Natural killer cell (primary cell): ENCODE measurements around the gene PER1. TPM values are rescaled to one million over a fixed set of nuclear protein-coding genes. Genes with fewer than 3 reads are reported as not detected.
A peak's percentile ranks its signal among the peaks of the same experiment; 100 is the strongest.

Source experiments
- ATAC-seq, 3 donors: fragments of 150-1000 bp in 2 of 3; fragments of 200-7000 bp in 1 of 3; cut with Tn5 transposase; 1 replicate in 1 of 3; 2 replicates in 2 of 3; pipeline ENCODE4 v1.10.0; 2021; ENCODE audit warnings: mild to moderate bottlenecking in 2 of 3, moderate library complexity in 2 of 3
- DNase-seq, 2 donors: peaks; one replicate each; pipeline versions ENCODE4 v3.0.0 to v3.0.0-alpha.2; 2013 to 2021; ENCODE audit warnings: mixed read lengths in 1 of 2
- H3K27ac ChIP-seq: one replicate; pipeline ENCODE4 v1.5.1; 2013; ENCODE audit warnings: mild to moderate bottlenecking, low read length
- H3K27me3 ChIP-seq: one replicate; pipeline ENCODE4 v1.6.1; 2013; ENCODE audit warnings: low read length; ENCODE audit not compliant: control insufficient read depth, insufficient read depth
- H3K36me3 ChIP-seq: one replicate; pipeline ENCODE4 v1.6.1; 2013; ENCODE audit warnings: low read length; ENCODE audit not compliant: control insufficient read depth, insufficient read depth
- H3K4me1 ChIP-seq: one replicate; pipeline ENCODE4 v1.6.1; 2013; ENCODE audit warnings: low read length; ENCODE audit not compliant: control insufficient read depth, insufficient read depth
- H3K4me3 ChIP-seq: one replicate; pipeline ENCODE4 v1.5.1; 2013; ENCODE audit warnings: low read length
- H3K9me3 ChIP-seq: one replicate; pipeline ENCODE4 v1.6.1; 2013; ENCODE audit warnings: low read length; ENCODE audit not compliant: control insufficient read depth, insufficient read depth
- H3K27ac Mint-ChIP-seq, 2 donors: one replicate each; pipeline ENCODE4 v1.8.0; 2022; ENCODE audit warnings: mild to moderate bottlenecking in 2 of 2, mixed read lengths in 2 of 2, moderate library complexity in 1 of 2
- H3K27me3 Mint-ChIP-seq, 2 donors: one replicate each; pipeline ENCODE4 v1.8.0; 2022; ENCODE audit warnings: low read depth in 2 of 2, mixed read lengths in 2 of 2
- H3K36me3 Mint-ChIP-seq: one replicate; pipeline ENCODE4 v1.8.0; 2022; ENCODE audit warnings: mixed read lengths
- H3K4me1 Mint-ChIP-seq, 2 donors: one replicate each; pipeline ENCODE4 v1.8.0; 2022; ENCODE audit warnings: mixed read lengths in 2 of 2
- H3K4me3 Mint-ChIP-seq: one replicate; pipeline ENCODE4 v1.8.0; 2022; ENCODE audit warnings: mild to moderate bottlenecking, moderate library complexity, mixed read lengths
- H3K9me3 Mint-ChIP-seq, 2 donors: one replicate each; pipeline ENCODE4 v1.8.0; 2022; ENCODE audit warnings: mixed read lengths in 2 of 2
- CTCF ChIP-seq: fragments of 200-600 bp; IDR thresholded peaks from one replicate; pipeline ENCODE4 v1.8.0; 2022; ENCODE audit warnings: antibody characterized with exemption
- WGBS: methylation state at CpG from one replicate; pipeline ENCODE4 v1.1.7; 2013; ENCODE audit warnings: missing lambda C conversion rate; ENCODE audit not compliant: insufficient coverage; 5-methylcytosine and 5-hydroxymethylcytosine counted together
- intact Hi-C: fragments of 100-400 bp; cut with micrococcal nuclease; formaldehyde crosslinking; loops from one replicate; pipeline ENCODE4 v1.14.2; 2022
- total RNA-seq, 4 donors: library from RNA; stranded (reverse); fragments of 120-200 nt in 1 of 4; gene quantifications; one replicate each; pipeline versions ENCODE4 v1.2.3 to v1.2.4, GENCODE V29; 2013 to 2022

Gene PER1
- total RNA-seq, 3 donors from 2014 or later (not counting 1 experiment from before 2014, with no cell fraction given): 636 to 1,422 (median 923) TPM

GRCh38 chr17:8149419-8150193 is 2.6 kb downstream of the PER1 start:
- H3K27ac Mint-ChIP-seq: no peak overlapping the region
- H3K36me3 Mint-ChIP-seq: no peaks in the 10 kb centered on the region
- Histone ChIP-seq H3K27me3 (no peaks in the 10 kb centered on the region), H3K36me3 (peaks cover 49% of the 10 kb centered on the region), H3K9me3 (no peaks in the 10 kb centered on the region), H3K27ac (no peak overlapping the region), H3K4me3 (no peak overlapping the region), H3K4me1 (peaks cover 53% of the 10 kb centered on the region)
- H3K27me3 Mint-ChIP-seq: no peaks in the 10 kb centered on the region
- DNase-seq (peak in 1 of 2 donors; percentile 11), ATAC-seq (no peak)
- no peak for TF ChIP-seq CTCF
- intact Hi-C loops: loop anchor here (10.0 kb wide), 1 partner anchor 805 kb away; no protein-coding TSS in a partner anchor
- H3K9me3 Mint-ChIP-seq: no peaks in the 10 kb centered on the region
- H3K4me3 Mint-ChIP-seq: peak overlapping the region; percentile 76
- 97% methylated on average over 29 of the region's 29 CpGs for WGBS
- H3K4me1 Mint-ChIP-seq: peaks cover 19 to 30% of the 10 kb centered on the region in 2 donors

- DNase-seq (peak in 1 of 2 donors; percentile 13), ATAC-seq (no peak)
- H3K9me3 ChIP-seq: no peaks in the 10 kb centered on the region
- Mint-ChIP-seq H3K4me3 (peak overlapping the region; percentile 42), H3K27ac (peak overlapping the region in 1 of 2 donors; percentile 54), H3K9me3 (no peaks in the 10 kb centered on the region), H3K4me1 (peaks cover 24 to 26% of the 10 kb centered on the region in 2 donors), H3K36me3 (no peaks in the 10 kb centered on the region), H3K27me3 (no peaks in the 10 kb centered on the region)
- intact Hi-C loops: no loop called here
- peaks cover 43% of the 10 kb centered on the region for H3K4me1 ChIP-seq
- no peak for TF ChIP-seq CTCF
- WGBS: 99% methylated on average over 9 of the region's 13 CpGs
- H3K4me3 ChIP-seq: no peak overlapping the region
- no peaks in the 10 kb centered on the region for H3K27me3 ChIP-seq
- H3K27ac ChIP-seq: no peak overlapping the region
- H3K36me3 ChIP-seq: peaks cover 60% of the 10 kb centered on the region
Observed at GRCh38 chr17:8148560-8148959, 3.6 kb downstream of the PER1 start.

- peak overlapping the region in 1 of 2 donors; percentile 77 for H3K27ac Mint-ChIP-seq
- H3K4me3 Mint-ChIP-seq: peak overlapping the region; percentile 42
- Histone ChIP-seq H3K4me3 (no peak overlapping the region), H3K27me3 (no peaks in the 10 kb centered on the region), H3K36me3 (peaks cover 60% of the 10 kb centered on the region), H3K9me3 (no peaks in the 10 kb centered on the region), H3K4me1 (peaks cover 36% of the 10 kb centered on the region), H3K27ac (no peak overlapping the region)
- H3K4me1 Mint-ChIP-seq: peaks cover 17 to 26% of the 10 kb centered on the region in 2 donors
- no peak for TF ChIP-seq CTCF
- H3K36me3 Mint-ChIP-seq: no peaks in the 10 kb centered on the region
- H3K9me3 Mint-ChIP-seq: no peaks in the 10 kb centered on the region
- H3K27me3 Mint-ChIP-seq: no peaks in the 10 kb centered on the region
- DNase-seq (peak in 1 of 2 donors; percentile 18), ATAC-seq (no peak)
- WGBS: 96% methylated on average over 13 of the region's 13 CpGs
- intact Hi-C loops: no loop called here
Observed at GRCh38 chr17:8147805-8148404, 4.3 kb downstream of the PER1 start.
